OCI-M2 (cell line): Measurements from ENCODE around the gene FHL2.

Experiments used
- DNase-seq: peaks from one replicate; lab custom pipeline; 2025; ENCODE audit not compliant: unreplicated experiment; lab: John Stamatoyannopoulos, UW

Gene FHL2

DNA sequence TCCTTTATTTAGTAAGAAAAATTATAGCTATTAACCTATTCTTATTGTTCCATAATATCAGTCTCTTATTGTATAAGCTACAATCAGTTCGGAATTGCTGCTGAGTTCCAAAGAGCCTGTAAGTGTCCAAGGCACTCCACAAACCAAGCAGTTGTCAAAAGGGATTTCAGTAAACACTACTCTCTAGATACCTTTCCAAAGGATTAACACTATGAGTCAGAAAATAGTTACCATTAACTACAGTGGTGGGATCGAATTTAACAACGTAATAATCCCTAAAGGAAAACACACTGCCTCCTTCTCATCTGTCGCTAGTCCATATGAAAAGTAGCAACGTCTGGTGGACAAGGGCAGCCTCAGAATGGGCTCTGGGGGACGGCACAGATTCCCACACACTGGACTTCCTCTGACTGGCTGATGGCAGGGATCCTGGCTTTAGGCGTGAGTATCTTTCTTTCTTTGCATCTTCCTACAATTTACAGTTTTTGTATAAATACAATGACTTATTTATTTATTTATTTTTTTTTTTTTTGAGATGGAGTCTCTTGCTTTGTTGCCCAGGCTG is 78.1 kb downstream of the FHL2 start:
- no peak for DNase-seq

DNA sequence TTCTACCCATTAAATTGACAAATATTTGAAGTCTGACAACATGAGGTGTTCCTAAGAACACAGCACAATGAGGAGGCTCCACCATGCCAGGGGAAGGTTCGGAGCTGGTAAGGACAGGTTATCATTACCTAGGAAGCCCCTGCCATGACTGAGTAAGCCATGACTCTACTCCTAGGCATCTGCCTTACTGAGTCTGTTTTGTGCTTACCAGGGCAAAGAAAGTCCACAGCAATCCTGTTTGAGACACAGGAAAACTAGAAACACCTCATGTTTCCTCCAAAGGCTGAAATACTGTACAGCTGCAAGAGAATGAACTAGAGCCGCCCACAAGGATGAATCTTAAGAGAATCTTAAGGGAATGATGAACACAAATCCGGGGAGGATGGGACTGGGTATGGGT is 80.9 kb downstream of the FHL2 start:
- no peak for DNase-seq

DNA sequence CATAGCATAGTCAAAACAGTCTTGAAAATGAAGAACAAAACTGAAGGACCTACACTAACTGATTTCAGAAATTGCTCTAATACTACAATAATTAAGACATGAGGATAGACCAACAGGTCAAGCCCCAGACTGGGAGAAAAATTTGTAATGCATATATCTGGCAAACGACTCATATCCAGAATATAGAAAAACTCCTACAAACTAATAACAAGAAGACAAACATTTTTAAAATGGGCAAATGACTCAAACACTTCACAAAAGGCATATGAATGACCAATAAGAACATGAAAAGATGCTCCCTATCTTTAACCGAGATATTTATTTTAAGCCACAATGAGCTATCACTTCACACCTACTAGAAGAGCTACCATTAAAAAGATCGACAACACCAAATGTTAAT is 83.5 kb downstream of the FHL2 start:
- no peak for DNase-seq

DNA sequence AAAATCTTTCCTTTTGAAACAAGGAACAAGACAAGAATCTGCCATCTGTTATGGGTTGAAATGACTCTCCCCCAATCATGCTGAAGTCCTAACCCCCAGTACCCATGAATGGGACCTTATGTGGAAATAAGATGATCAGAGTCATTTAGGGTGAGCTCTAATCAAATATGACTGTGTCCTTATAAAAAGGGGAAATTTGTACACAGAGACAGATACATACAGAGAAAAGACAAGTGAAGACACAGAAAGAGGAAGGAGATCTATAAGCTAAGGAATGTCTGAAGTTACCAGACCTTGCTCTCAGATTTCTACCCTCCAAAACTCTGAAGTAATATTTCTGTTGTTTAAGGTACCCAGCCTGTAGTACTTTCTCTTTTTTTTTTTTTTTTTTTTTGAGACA is 85.0 kb downstream of the FHL2 start:
- no peak for DNase-seq
